SK-N-MC (cell line): Measurements from ENCODE around the gene STK38L.

Source experiments
- DNase-seq: peaks from one replicate; pipeline ENCODE4 v3.0.0-alpha.2; 2011; ENCODE audit warnings: low read depth, low spot score
- H3K27ac ChIP-seq: fragments of 200-600 bp; sonication (generic); 2 replicates; pipeline ENCODE4 v1.5.1; 2016; ENCODE audit warnings: mixed run types
- H3K36me3 ChIP-seq: fragments of 200-600 bp; sonication (generic); 2 replicates; pipeline ENCODE4 v1.6.1; 2017; ENCODE audit warnings: antibody characterized with exemption, low read length, mixed read lengths; ENCODE audit not compliant: insufficient read depth
- H3K4me3 ChIP-seq: fragments of 200-600 bp; sonication (generic); 2 replicates; pipeline ENCODE4 v1.5.1; 2016
- H3K9ac ChIP-seq: fragments of 200-600 bp; sonication (generic); 2 replicates; pipeline ENCODE4 v1.8.0; 2017; ENCODE audit warnings: mixed run types, mixed read lengths; ENCODE audit not compliant: insufficient read length
- H3K9me3 ChIP-seq: fragments of 200-600 bp; sonication (generic); 2 replicates; pipeline ENCODE4 v1.6.1; 2017; ENCODE audit warnings: low read depth, mild to moderate bottlenecking, antibody characterized with exemption, low read length, moderate library complexity, mixed read lengths
- EZH2 ChIP-seq: fragments of 200-600 bp; sonication (generic); IDR thresholded peaks from one replicate; pipeline ENCODE4 v1.6.1; 2017; ENCODE audit warnings: antibody characterized with exemption
- FOXP2 ChIP-seq: optimal IDR thresholded peaks from 2 replicates; pipeline ENCODE3; 2011; ENCODE audit warnings: mild to moderate bottlenecking, moderate library complexity; ENCODE audit not compliant: insufficient read depth; ENCODE audit errors: extremely low read length, control extremely low read depth
- POLR2AphosphoS5 ChIP-seq: IDR thresholded peaks from 2 replicates; pipeline ENCODE4 v1.6.1; 2012; ENCODE audit warnings: mild to moderate bottlenecking, low read depth, low read length, borderline replicate concordance

The STK38L gene

DNA sequence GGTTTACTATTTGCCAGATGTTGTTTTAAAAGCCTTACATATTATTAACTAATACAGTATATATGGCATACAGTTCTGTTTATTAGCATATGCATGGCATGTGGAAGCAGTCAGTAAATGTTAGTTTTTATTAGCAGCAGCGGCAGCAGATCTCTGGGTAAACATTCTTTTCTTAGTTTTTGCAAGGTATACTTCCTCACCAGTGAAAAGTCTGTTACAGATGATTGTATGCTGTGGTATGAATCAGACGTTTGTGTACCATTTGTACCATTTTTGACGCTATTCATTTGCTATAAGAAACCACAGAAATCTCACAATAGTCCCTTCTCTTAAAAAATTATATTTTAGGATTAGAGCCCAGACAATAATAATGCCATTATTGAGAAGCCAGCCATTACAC lies 17.8 kb downstream of the STK38L start:
- H3K27ac ChIP-seq = no peak overlapping the region
- TF ChIP-seq FOXP2 (no peak), POLR2AphosphoS5 (no peak), EZH2 (no peak)
- H3K9me3 ChIP-seq = no peaks in the 10 kb centered on the region
- H3K9ac ChIP-seq = no peak overlapping the region
- no peaks in the 10 kb centered on the region for H3K36me3 ChIP-seq
- no peak for DNase-seq
- H3K4me3 ChIP-seq = no peak overlapping the region

GRCh38 chr12:27270148-27270547 lies 26.1 kb downstream of the STK38L start:
- no peak for TF ChIP-seq FOXP2
- Histone ChIP-seq H3K9me3 (no peaks in the 10 kb centered on the region), H3K36me3 (no peaks in the 10 kb centered on the region), H3K9ac (no peak overlapping the region), H3K27ac (no peak overlapping the region), H3K4me3 (no peak overlapping the region)
- DNase-seq = no peak

DNA sequence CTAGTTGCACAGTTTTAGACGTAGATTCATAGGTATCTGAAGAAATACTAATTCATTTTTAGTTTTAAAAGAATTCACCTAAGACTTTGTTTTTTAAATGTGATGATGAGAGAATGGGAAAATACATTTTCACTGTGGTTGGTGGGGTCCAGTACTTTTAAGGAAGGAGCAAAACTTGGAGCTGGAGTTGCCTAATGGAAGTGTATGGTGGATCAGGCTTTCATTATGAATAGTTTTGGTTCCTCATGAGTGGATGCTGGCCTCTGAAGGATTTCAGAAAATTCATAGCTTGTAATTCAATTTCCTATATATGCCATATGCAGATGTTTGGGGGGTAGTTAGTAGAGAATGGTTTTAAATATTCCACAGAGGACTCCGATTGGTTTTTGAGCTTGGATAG lies 27.1 kb downstream of the STK38L start:
- DNase-seq = no peak
- no peak overlapping the region for H3K27ac ChIP-seq
- no peaks in the 10 kb centered on the region for H3K36me3 ChIP-seq
- no peak for TF ChIP-seq FOXP2
- TF ChIP-seq POLR2AphosphoS5 = no peak
- no peak for TF ChIP-seq EZH2
- H3K9me3 ChIP-seq = no peaks in the 10 kb centered on the region
- no peak overlapping the region for H3K9ac ChIP-seq
- no peak overlapping the region for H3K4me3 ChIP-seq

DNA sequence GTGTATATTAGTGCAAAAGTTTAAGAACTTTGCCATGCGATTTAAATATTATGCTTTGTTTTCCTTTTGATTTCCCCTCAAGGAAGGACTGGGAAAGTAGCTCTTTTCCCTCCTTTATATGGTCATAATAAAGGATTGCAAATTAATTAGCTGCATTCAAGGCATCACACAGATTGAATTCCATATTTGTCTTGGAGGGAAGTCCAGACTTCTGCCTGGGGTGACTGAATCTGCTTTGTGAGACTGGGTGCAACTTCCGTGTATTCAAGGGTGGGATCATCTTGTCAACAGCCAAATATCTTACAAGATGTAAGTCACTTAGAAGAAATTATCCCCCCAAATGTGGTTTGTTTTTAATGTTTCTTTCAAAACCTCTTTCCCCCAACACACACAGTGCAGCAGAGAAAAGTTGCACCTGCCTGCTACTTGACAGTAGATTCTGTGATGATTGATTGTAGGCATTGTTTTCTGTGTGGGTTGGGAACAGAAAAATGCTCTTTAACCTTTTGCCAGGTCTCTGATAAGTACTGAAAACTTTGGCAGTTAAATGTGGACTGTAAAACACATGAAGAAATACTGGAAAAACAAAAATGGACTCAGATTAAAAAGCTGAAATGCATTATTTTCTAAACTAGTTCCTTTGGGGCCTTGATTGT lies 28.4 kb downstream of the STK38L start:
- TF ChIP-seq POLR2AphosphoS5 = no peak
- TF ChIP-seq EZH2 = no peak
- no peak for TF ChIP-seq FOXP2
- no peaks in the 10 kb centered on the region for H3K9me3 ChIP-seq
- H3K4me3 ChIP-seq = no peak overlapping the region
- no peak overlapping the region for H3K27ac ChIP-seq
- H3K9ac ChIP-seq = no peak overlapping the region
- H3K36me3 ChIP-seq = no peaks in the 10 kb centered on the region
- no peak for DNase-seq

GRCh38 chr12:27273114-27273513 lies 29.0 kb downstream of the STK38L start:
- TF ChIP-seq POLR2AphosphoS5 = no peak
- TF ChIP-seq FOXP2 = no peak
- TF ChIP-seq EZH2 = no peak
- Histone ChIP-seq H3K9ac (no peak overlapping the region), H3K4me3 (no peak overlapping the region), H3K9me3 (no peaks in the 10 kb centered on the region), H3K27ac (no peak overlapping the region), H3K36me3 (no peaks in the 10 kb centered on the region)
- DNase-seq = no peak

DNA sequence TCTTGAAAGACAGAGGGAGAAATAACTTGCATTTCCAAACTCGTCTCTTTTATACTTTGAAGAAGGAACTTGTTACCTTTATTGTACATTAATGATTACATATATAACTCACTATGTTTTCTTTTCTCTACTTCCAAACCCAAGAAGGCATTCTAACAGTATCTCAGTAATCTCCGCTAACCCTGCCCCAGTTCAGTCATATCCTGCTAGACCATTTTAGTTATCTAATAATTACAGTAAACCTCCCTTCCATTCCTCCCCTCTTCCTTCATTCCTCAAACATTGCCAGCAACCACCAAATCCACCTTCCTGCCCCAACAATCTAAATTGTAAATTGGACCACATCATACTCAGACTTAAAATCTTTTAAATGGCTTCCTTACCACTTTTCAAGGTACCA lies 30.6 kb downstream of the STK38L start:
- DNase-seq = no peak
- Histone ChIP-seq H3K9me3 (no peaks in the 10 kb centered on the region), H3K27ac (no peak overlapping the region), H3K9ac (no peak overlapping the region), H3K4me3 (no peak overlapping the region), H3K36me3 (no peaks in the 10 kb centered on the region)
- TF ChIP-seq POLR2AphosphoS5 (no peak), FOXP2 (no peak), EZH2 (no peak)

GRCh38 chr12:27276275-27276674 lies 32.2 kb downstream of the STK38L start:
- TF ChIP-seq FOXP2 = no peak
- TF ChIP-seq EZH2 = no peak
- no peak for TF ChIP-seq POLR2AphosphoS5
- H3K9ac ChIP-seq = no peak overlapping the region

DNA sequence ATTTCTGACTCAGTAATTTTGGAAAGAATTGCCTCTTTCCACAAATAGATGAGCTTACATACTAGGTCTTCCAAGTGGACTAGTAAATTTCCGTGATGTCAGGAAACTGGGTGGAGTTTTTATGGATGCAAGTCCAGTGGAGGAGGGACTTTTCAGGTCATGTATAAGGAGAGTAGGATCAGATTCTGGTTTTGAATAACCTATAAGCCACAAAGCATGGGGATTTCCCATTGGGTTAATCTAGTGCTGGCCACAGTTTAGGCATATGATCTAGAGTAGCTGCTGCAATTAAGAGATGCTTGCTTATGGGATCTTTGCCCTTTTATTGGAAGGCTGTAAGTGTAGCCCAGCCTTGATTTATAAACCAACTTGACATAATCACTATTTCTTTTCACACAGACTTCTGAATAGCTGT lies 33.8 kb downstream of the STK38L start:
- Histone ChIP-seq H3K9me3 (no peaks in the 10 kb centered on the region), H3K9ac (no peak overlapping the region), H3K4me3 (no peak overlapping the region), H3K36me3 (no peaks in the 10 kb centered on the region), H3K27ac (no peak overlapping the region)
- TF ChIP-seq FOXP2 = no peak
- TF ChIP-seq EZH2 = no peak
- TF ChIP-seq POLR2AphosphoS5 = no peak
- no peak for DNase-seq

More at GRCh38 chr12:27276275-27276674, 32.2 kb downstream of the STK38L start:
- H3K36me3 ChIP-seq = no peaks in the 10 kb centered on the region
- no peak for DNase-seq
- H3K27ac ChIP-seq = no peak overlapping the region
- no peaks in the 10 kb centered on the region for H3K9me3 ChIP-seq
- no peak overlapping the region for H3K4me3 ChIP-seq

- Histone ChIP-seq H3K36me3 (no peaks in the 10 kb centered on the region), H3K9me3 (no peaks in the 10 kb centered on the region), H3K27ac (no peak overlapping the region), H3K9ac (no peak overlapping the region), H3K4me3 (no peak overlapping the region)
- no peak for DNase-seq
- TF ChIP-seq EZH2 (no peak), POLR2AphosphoS5 (no peak), FOXP2 (no peak)
Observed at GRCh38 chr12:27279826-27280225, 35.7 kb downstream of the STK38L start.
